Cardiac fibroblast (primary cell): Measurements from ENCODE around the gene NR1H2.
"Not testable (repeated sequence)": the region's sequence is repeated elsewhere in the genome, so short reads cannot be mapped to it uniquely, and the experiment has no call there.

Experiments used
- DNase-seq, 2 donors: peaks; one replicate each; pipeline versions ENCODE4 v3.0.0 to v3.0.0-alpha.2; 2010; ENCODE audit warnings: low read depth in 2 of 2
- H3K4me3 ChIP-seq, 2 donors: replicated peaks in 1 of 2; 1 replicate in 1 of 2; 2 replicates in 1 of 2; pipeline ENCODE4 v1.5.1; 2011; ENCODE audit warnings: low read depth in 2 of 2, low read length in 2 of 2, mild to moderate bottlenecking in 2 of 2, moderate library complexity in 1 of 2
- TF ChIP-seq, protein P1 (sequence below): IDR thresholded peaks from one replicate; pipeline ENCODE4 v1.5.1; 2011; ENCODE audit warnings: low read depth, mild to moderate bottlenecking, low read length, inconsistent platforms

NR1H2 gene

DNA sequence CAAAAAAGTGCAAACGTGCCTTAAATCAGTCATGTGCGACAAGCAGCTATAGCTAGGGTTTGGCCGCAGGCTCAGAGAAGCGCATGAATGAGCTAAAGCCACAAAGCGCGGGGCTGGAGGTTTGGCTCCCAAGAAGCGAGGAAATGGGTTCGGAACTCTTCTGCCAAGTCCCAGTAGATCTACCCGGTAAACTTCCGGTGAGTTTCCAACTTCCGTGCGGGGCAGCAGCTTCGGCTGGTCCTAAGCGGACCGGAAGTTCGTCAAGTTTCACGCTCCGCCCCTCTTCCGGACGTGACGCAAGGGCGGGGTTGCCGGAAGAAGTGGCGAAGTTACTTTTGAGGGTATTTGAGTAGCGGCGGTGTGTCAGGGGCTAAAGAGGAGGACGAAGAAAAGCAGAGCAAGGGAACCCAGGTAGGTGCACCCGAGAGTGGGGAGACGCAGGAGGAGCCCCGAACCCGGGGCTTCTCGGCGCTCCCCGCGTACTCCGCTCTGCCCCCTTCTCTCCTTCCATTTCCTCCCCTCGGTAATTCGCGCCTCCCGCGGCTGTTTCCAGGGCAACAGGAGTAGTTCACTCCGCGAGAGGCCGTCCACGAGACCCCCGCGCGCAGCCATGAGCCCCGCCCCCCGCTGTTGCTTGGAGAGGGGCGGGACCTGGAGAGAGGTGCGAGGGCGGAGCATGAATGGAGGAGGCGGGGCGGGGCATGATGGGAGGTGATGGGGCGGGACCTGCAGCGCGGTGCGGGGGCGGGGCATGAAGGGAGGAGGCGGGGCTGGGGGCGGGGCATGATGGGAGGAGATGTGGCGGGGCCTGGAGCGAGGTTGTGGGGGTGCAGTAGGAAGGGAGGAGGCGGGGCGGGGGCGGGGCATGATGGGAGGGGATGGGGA lies at the start of gene NR1H2:
NR1H2 (plus strand) TSS at position 292 of the 885 bp plus-strand sequence. CDS start 1,149 bp downstream, outside the sequence.
- peak; percentile 99 for DNase-seq
- TF ChIP-seq, protein P1, sequence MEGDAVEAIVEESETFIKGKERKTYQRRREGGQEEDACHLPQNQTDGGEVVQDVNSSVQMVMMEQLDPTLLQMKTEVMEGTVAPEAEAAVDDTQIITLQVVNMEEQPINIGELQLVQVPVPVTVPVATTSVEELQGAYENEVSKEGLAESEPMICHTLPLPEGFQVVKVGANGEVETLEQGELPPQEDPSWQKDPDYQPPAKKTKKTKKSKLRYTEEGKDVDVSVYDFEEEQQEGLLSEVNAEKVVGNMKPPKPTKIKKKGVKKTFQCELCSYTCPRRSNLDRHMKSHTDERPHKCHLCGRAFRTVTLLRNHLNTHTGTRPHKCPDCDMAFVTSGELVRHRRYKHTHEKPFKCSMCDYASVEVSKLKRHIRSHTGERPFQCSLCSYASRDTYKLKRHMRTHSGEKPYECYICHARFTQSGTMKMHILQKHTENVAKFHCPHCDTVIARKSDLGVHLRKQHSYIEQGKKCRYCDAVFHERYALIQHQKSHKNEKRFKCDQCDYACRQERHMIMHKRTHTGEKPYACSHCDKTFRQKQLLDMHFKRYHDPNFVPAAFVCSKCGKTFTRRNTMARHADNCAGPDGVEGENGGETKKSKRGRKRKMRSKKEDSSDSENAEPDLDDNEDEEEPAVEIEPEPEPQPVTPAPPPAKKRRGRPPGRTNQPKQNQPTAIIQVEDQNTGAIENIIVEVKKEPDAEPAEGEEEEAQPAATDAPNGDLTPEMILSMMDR, result no peak
- peak within 1 kb of the TSS; percentile 92 to 94 for H3K4me3 ChIP-seq

DNA sequence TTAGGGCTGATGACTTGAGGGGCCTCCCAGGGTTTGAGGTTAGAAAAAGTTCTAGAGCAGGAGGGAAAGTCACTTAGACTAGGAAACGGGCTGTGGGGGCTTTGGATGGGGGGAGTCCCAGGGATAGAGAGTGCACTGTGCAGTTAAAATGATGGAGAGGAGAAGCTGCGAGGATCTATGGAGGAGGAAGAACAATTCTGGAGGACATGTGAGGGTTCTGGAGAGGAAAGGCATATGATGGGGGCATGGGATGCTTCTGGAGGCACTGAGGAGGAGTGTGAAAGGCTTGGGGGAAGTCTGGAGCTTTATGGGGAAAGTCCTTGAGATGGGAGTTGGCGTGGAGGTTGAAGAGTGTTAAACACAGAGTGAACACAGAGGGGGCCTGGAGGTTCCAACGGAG lies 49.2 kb upstream of the NR1H2 start:
- no peak overlapping the region for H3K4me3 ChIP-seq
- TF ChIP-seq, protein P1, result no peak
- no peak for DNase-seq

DNA sequence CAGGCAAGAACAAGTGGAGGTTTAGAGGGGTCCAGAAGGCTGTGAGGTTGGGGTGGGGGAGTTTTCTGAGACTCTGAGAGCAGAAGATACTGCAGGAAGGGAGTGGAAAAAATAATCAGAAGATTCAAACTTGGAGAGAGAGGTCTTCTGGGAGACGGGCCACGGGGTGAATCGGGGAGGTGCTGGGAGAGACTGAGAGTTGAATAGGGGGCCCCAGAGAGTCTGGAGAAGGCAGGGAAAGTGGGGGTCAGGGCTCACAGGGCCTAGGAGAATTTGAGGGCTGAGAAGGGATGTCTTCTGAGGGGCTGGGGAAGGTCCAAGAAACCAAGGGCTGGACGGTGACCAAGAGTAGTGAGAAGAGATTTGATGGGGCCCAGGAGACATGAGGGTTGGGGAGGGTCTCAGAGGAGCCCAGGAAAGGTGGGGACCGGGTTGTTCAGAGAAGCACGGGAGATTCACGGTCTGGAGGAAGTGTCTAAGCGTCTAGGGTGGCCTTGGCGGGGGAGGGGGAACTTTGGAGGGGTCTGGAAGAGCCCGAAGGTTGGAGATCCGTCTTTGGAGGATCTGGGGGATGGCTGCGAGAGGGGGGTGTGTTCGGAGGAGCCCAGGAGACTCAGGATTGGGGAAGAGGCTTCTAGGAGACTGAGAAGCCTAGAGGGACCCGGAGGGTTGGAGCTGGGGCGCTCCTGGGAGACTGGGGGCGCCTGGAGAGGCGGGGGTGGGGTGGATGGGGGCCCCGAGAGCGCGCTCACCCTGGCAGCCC lies 48.6 kb upstream of the NR1H2 start:
- TF ChIP-seq, protein P1, result no peak
- DNase-seq, result no peak
- no peak overlapping the region for H3K4me3 ChIP-seq

DNA sequence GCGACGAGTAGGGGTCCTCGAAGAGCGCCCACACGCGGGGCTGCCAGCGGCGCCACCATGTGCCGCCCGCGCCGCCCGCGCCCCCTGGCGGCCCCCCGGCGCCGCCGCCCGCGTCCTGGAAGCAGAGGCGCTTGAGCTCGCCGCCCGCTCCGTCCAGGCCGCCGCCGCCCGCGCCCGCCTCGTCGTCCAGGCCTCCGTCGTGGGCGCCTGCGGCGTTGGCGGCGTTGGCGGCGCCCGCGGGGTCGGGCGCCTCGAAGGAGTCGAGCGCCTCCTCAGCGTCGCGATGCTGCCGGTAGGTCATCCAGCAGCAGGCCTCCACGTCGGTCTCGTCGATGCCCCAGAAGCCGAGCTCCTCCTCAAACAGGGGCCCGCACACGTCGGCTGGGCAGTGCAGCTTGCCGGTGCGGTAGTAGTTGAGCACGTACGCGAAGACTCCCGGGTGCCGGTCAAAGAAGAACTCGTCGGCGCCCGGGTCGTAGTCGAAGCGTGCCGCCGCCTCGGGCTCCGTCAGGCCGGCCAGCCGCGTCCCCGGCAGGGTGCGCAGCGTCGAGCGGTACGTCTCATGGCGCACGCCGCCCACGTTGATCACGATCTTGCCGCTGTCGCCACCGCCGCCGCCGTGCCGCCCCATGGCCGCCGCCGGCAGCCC lies 47.9 kb upstream of the NR1H2 start:
- TF ChIP-seq, protein P1, result no peak
- peak; percentile 2 to 7 for DNase-seq

DNA sequence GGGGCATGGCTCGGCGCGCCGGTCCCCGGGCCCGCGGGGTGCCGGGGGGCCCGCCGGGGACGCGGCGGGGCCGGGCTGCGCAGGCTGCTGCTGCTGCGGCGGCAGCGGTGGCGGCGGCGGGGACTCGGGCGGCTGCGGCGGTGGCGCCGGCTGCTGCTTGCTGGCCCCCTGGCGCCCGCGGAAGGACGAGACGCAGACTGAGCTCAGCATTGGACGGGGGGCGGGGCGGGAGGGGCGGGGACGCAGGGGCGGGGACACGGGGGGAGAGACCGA lies 47.4 kb upstream of the NR1H2 start:
- TF ChIP-seq, protein P1, result no peak
- H3K4me3 ChIP-seq, result no peak overlapping the region
- DNase-seq, result no peak

More for the DNA sequence above, 47.9 kb upstream of the NR1H2 start:
- peak overlapping the region in 1 of 2 donors; percentile 32 for H3K4me3 ChIP-seq

DNA sequence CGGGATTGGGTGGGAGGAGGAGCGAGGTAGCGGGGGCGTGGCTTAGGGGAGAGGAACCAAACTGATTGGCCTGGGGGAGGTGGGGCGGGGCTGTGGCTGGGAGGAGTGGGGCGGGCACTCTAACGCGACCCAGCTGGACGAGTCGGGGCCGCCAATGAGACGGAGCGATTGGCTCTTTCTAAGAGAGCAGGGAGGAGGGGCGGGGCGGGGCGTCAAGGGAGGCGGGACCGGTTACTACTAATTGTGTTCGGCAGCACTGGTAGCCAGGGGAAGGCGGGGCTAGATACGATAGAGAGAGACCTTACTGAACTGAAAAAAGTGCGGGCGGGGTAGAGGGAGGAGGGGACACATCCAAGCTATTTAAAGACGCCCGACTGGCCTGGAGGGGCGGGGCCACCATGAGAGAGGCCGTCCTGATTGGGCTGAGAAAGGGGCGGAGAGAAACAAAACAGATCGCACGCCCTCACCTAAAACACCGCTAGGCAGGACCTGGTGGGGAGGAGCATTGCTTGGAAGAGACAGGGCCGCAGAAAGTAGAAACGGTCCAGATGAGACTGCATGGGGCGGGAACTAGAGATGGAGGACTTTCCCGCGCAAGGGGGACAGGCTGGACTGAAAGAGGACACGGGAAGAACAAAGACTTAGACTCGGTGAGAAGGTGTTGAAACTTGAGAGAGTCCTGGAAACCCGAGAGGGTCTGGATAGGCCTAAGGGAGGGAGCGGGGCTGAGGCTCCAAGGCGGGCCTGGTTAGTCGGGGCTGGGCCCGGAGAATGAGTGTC lies 46.9 kb upstream of the NR1H2 start, which contains the start of gene KCNC3:
KCNC3 (minus strand) TSS at position 232 of the 780 bp plus-strand sequence. CDS start 295 bp downstream, outside the sequence.
- peak; percentile 94 to 97 for DNase-seq
- TF ChIP-seq, protein P1, result no peak
- peak within 1 kb of the TSS in 1 of 2 donors; percentile 32 for H3K4me3 ChIP-seq

DNA sequence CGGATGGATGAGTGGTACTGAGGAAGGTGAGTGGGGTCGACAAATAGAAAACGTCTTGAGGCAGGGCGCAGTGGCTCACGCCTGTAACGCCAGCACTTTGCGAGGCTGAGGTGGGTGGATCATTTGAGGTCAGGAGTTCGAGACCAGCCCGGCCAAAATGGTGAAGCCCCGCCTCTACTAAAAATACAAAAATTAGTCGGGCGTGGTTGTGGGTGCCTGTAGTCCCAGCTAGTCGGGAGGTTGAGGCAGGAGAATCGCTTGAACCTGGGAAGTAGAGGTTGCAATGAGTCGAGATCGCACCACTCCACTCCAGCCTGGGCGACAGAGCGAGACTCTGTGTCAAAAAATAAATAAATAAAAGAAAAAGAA lies 46.3 kb upstream of the NR1H2 start:
- DNase-seq, H3K4me3 ChIP-seq: not testable (repeated sequence)
